Adrenal gland (tissue), 12 donors: ENCODE measurements around the gene KAT8. TPM values are rescaled to one million over a fixed set of nuclear protein-coding genes. Genes with fewer than 3 reads are reported as not detected.
"Not testable (repeated sequence)": the region's sequence is repeated elsewhere in the genome, so short reads cannot be mapped to it uniquely, and the experiment has no call there.

Source experiments
- DNase-seq, 7 donors: peaks; one replicate each; pipeline ENCODE4 v3.0.0-alpha.2; 2019 to 2020
- H3K27ac ChIP-seq, 5 donors: fragments of 200-600 bp; sonication (generic) in 4 of 5; 1 replicate in 3 of 5; 2 replicates in 2 of 5; pipeline versions ENCODE4 v1.5.1 to v1.8.0; 2016 to 2020; ENCODE audit warnings: mild to moderate bottlenecking in 1 of 5
- H3K27me3 ChIP-seq: fragments of 200-600 bp; 2 replicates; pipeline ENCODE4 v1.8.0; 2021
- H3K36me3 ChIP-seq, 2 donors: fragments of 200-600 bp; replicated peaks in 1 of 2; 1 replicate in 1 of 2; 2 replicates in 1 of 2; pipeline versions ENCODE4 v1.5.1 to v1.8.0; 2018 to 2022
- H3K4me1 ChIP-seq, 2 donors: fragments of 200-600 bp; replicated peaks in 1 of 2; 1 replicate in 1 of 2; 2 replicates in 1 of 2; pipeline versions ENCODE4 v1.5.1 to v1.8.0; 2018 to 2021
- H3K4me3 ChIP-seq, 4 donors: fragments of 200-600 bp; sonication (generic) in 3 of 4; one replicate each; pipeline ENCODE4 v1.5.1; 2016 to 2018
- H3K9me3 ChIP-seq, 3 donors: fragments of 200-600 bp; sonication (generic) in 1 of 3; replicated peaks in 1 of 3; 1 replicate in 2 of 3; 2 replicates in 1 of 3; pipeline versions ENCODE4 v1.5.1 to v1.8.0; 2016 to 2021
- POLR2A ChIP-seq, 2 donors: fragments of 450-650 bp; IDR thresholded peaks; one replicate each; pipeline ENCODE4 v1.6.1; 2017; ENCODE audit warnings: antibody characterized with exemption in 2 of 2, mild to moderate bottlenecking in 2 of 2, moderate library complexity in 1 of 2
- WGBS, 4 donors: extraction: QIAGEN DNeasy Blood & Tissue Kit in 2 of 4; methylation state at CpG; one replicate each; pipeline versions ENCODE4 v1.1.5 to v1.1.7; 2013 to 2017; 5-methylcytosine and 5-hydroxymethylcytosine counted together
- intact Hi-C, 2 donors: fragments of 100-400 bp; cut with DNase I; formaldehyde crosslinking; loops; one replicate each; pipeline versions ENCODE4 v1.14.1 to v1.15.0; 2022 to 2023
- polyA plus RNA-seq, 3 donors: library from polyadenylated mRNA; stranded (reverse); fragments of 200-250 nt in 2 of 3; fragments of 350-450 nt in 1 of 3; fragmentation: Illumina TruSeq in 1 of 3; extraction: RNeasy Lipid Tissue Mini Kit (QIAGEN cat#74804) in 1 of 3; gene quantifications; one replicate each; pipeline ENCODE4 v1.2.3, GENCODE V29; 2013 to 2014
- total RNA-seq, 9 donors: library from RNA; depleted of rRNA in 4 of 9; stranded (reverse); fragments of >200 nt in 4 of 9; fragments of 120-200 nt in 1 of 9; fragmentation: NEBNext Ultra II Directional in 1 of 9; extraction: Animal tissue kit (Norgen Biotek cat#: 25700) in 1 of 9; gene quantifications; one replicate each; pipeline versions ENCODE4 v1.1.0 to v1.2.4, GENCODE V29; 2013 to 2023
- TF ChIP-seq, protein P1 (sequence below), 6 experiments: fragments of 450-650 bp in 4 of 6; fragments of 200-600 bp in 2 of 6; sonication (generic) in 1 of 6; IDR thresholded peaks; 1 replicate in 5 of 6; 2 replicates in 1 of 6; pipeline versions ENCODE4 v1.5.1 to v1.8.0; 2016 to 2021; ENCODE audit warnings: antibody characterized with exemption in 6 of 6, mild to moderate bottlenecking in 2 of 6, moderate library complexity in 1 of 6
- donor health status: healthy with polysubstance abuse.
- donor health status: Bipolar disorder and iron deficiency.
- donor health status: DM: yes; HTN: yes; CAD: no.
- donor health status: DM: no; HTN: no; CAD: no.
- donor health status: DM: no; HTN: no; CAD: no.
- donor health status: DM: yes; HTN: yes; CAD: no.

KAT8 gene
- total and polyA plus RNA-seq, 12 donors: 45.0 to 148 (median 86.9) TPM

DNA sequence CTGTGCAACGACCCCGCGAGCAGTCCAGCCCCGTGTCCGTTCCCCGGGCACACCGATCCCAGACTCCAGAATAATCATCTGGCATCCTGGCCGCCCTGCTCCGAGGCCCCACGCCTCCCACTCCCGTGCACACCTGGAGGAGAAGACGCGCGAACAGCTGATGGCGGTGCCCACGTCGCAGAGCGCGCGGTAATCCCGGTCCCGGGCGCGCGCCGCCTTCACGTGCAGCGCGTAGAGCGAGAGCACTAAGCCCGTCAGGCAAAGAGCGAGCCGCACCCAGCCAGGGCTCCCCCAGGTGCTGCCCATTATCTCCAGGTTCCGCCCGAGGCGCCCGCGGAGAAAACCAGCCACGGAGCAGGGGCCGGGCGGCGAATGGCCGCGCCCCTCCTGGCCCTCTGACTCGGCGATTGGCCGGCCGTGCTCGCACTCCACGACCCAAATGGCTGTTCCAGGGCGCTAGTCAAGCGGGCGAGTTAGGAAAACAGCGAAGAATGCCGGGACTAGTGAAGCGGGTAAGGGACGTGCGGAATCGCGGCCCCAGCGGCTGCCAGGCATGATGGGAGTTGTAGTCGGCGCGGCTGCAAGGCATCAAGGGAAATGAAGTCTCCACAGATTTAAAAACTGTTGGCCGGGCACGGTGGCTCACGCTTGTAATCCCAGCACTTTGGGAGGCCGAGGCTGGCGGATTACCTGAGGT, 22.9 kb upstream of the KAT8 start, which contains the start of gene VKORC1:
Gene VKORC1, minus strand, starts transcription at position 374 of the 697 bp plus-strand sequence. Its CDS starts 68 bp downstream, at position 306.
- H3K27me3 ChIP-seq: no peaks in the 10 kb centered on the region
- no peaks in the 10 kb centered on the region for H3K9me3 ChIP-seq
- peak; percentile 26 to 77 for TF ChIP-seq POLR2A (IDR thresholded peaks at IDR 0.05)
- TF ChIP-seq, protein P1, sequence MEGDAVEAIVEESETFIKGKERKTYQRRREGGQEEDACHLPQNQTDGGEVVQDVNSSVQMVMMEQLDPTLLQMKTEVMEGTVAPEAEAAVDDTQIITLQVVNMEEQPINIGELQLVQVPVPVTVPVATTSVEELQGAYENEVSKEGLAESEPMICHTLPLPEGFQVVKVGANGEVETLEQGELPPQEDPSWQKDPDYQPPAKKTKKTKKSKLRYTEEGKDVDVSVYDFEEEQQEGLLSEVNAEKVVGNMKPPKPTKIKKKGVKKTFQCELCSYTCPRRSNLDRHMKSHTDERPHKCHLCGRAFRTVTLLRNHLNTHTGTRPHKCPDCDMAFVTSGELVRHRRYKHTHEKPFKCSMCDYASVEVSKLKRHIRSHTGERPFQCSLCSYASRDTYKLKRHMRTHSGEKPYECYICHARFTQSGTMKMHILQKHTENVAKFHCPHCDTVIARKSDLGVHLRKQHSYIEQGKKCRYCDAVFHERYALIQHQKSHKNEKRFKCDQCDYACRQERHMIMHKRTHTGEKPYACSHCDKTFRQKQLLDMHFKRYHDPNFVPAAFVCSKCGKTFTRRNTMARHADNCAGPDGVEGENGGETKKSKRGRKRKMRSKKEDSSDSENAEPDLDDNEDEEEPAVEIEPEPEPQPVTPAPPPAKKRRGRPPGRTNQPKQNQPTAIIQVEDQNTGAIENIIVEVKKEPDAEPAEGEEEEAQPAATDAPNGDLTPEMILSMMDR (IDR thresholded peaks at IDR 0.05): peak in 1 of 6 experiments; percentile 3
- peak within 1 kb of the TSS; percentile 64 to 93 (median 79) for H3K27ac ChIP-seq
- H3K36me3 ChIP-seq: peaks cover 0 to 14% of the 10 kb centered on the region in 2 donors
- intact Hi-C loops: no loop called here
- H3K4me1 ChIP-seq: peaks cover 6 to 10% of the 10 kb centered on the region in 2 donors
- DNase-seq: peak; percentile 93 to 98 (median 97)
- WGBS, 4 donors: 0% methylated on average over 17 to 69 of the region's 69 CpGs
- peak within 1 kb of the TSS; percentile 54 to 78 (median 64) for H3K4me3 ChIP-seq

DNA sequence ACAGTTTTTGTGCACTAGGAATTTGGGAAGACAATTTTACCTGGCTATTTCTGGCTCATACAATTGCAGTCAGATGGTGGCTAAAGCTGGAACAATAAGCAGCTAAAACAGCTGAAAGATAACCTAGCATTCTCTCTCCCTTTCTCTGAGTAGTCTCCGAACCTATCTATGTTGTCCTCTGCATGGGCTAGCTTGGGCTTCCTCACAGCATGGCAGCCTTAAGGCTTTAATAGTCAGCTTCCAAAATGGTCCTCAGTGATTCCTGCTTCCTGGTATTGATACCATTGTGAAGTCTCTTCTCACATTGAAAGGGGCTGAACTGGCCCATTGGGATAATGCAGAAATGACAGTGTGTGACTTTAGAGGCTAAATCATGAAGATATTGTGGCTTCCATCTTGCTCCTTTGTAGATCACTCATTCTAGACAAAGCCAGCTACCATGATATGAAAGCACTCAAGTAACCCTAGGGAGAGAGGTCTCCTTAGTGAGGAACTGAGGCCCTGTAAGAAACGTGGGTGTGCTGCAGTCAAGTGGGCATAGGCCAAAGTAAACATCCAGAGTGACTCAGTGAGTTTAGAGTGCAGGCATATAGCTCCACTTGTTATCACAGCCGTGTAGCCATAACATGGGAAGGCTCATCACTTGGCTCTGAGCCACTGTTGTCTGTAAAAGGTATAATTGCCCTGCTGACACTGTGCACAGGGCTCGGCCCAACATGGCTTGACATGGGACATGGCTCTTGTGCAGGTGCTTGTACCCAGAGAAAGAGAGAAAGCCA, 17.4 kb upstream of the KAT8 start:
- no peak overlapping the region for H3K27ac ChIP-seq
- no peaks in the 10 kb centered on the region for H3K27me3 ChIP-seq
- H3K36me3 ChIP-seq: no peaks in the 10 kb centered on the region
- H3K4me3 ChIP-seq: no peak overlapping the region
- intact Hi-C loops: no loop called here
- no peak for TF ChIP-seq POLR2A (IDR thresholded peaks at IDR 0.05)
- TF ChIP-seq, protein P1 (IDR thresholded peaks at IDR 0.05): no peak
- 60 to 71% (median 62%) methylated on average over 4 of the region's 4 CpGs for WGBS, 4 donors
- no peaks in the 10 kb centered on the region for H3K9me3 ChIP-seq
- H3K4me1 ChIP-seq: no peaks in the 10 kb centered on the region
- DNase-seq: no peak

DNA sequence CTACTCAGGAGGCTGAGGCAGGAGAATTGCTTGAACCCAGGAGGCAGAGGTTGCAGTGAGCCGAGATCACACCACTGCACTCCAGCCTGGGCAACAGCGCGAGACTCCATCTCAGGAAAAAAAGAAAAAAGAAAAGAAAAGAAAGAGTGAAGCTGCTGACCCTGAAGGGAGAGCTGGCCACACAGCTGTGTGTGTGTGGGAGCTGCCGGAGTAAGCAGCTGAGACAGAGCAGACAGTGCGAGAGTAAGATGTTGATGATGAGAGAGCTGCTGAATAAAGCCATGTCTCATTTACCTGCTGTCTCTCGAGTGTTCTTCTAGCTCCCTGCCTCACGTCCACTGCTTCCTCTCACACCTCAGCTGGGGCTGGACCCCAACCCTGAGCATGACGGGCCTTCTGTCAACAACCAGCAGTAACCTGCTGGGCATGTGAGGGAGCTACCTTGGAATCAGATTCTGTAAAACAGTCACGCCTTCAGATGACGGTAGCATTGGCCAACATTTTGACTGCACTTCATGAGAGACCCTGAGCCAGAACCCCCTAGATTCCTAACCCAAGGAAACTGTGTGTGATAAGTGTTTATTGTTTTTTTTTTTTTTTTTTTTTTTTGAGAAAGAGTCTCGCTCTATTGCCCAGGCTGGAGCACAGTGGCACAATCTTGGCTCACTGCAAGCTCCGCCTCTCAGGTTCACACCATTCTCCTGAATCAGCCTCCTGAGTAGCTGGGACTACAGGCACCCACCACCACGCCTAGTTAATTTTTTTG, 16.4 kb upstream of the KAT8 start:
- DNase-seq, H3K27me3 ChIP-seq, H3K4me1 ChIP-seq, H3K36me3 ChIP-seq, H3K4me3 ChIP-seq, H3K9me3 ChIP-seq, H3K27ac ChIP-seq, intact Hi-C loops: not testable (repeated sequence)
- WGBS, 4 donors: 79 to 87% (median 85%) methylated on average over 12 to 13 of the region's 13 CpGs

DNA sequence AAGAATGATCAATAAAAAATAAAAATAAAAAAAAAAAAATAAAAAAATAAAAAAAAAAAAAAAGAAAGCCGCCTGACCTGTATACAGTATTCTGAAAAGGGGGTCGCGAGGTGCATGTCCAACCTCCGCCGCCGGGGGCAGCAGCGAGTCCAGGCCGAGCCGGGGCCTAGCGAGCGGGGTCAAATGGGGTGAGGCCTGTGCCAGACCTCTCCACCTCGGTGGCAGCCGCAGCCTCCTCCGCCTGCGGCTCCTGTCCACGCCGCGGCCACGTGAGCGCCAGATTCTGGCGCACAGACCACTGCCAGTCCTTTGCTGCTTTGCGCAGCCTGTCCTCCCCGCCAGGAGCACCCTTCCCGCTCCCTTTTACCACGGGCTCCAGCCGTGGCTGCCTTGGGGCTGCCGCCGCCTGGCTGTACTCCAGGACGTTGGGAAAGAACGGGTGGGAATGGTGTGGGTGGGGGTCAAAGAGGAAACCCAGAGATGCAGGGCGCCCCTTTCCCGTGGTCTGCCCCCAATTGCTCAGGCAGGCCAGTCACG, 11.7 kb upstream of the KAT8 start:
- Histone ChIP-seq H3K4me1 (peaks cover 11 to 22% of the 10 kb centered on the region in 2 donors), H3K36me3 (peaks cover 0 to 15% of the 10 kb centered on the region in 2 donors), H3K9me3 (no peaks in the 10 kb centered on the region), H3K27ac (peak overlapping the region in 4 of 5 donors; percentile 29 to 84 (median 64)), H3K27me3 (no peaks in the 10 kb centered on the region), H3K4me3 (no peak overlapping the region)
- intact Hi-C loops: loop anchor here in 1 of 2 donors (5.0 kb wide), 1 partner anchor 72 kb away; no protein-coding TSS in a partner anchor
- peak in 1 of 2 donors; percentile 17 for TF ChIP-seq POLR2A (IDR thresholded peaks at IDR 0.05)
- TF ChIP-seq, protein P1 (IDR thresholded peaks at IDR 0.05): peak; percentile 82 to 93 (median 88)
- peak; percentile 86 to 97 (median 93) for DNase-seq
- WGBS, 4 donors: 5 to 12% (median 10%) methylated on average over 26 to 33 of the region's 33 CpGs
